Astrocyte of the cerebellum (primary cell): ENCODE data around the gene MNT.
"Not testable (repeated sequence)": the region's sequence is repeated elsewhere in the genome, so short reads cannot be mapped to it uniquely, and the experiment has no call there.

Experiments used
- DNase-seq: peaks from one replicate; pipeline ENCODE4 v3.0.0-alpha.2; 2011; ENCODE audit warnings: low read depth
- H3K4me3 ChIP-seq: 2 replicates; pipeline ENCODE4 v1.5.1; 2011; ENCODE audit warnings: mild to moderate bottlenecking, low read depth, low read length, moderate library complexity
- CTCF ChIP-seq: IDR thresholded peaks from 2 replicates; pipeline ENCODE4 v1.5.1; 2012; ENCODE audit warnings: low read length, low read depth, moderate library complexity, mild to moderate bottlenecking; ENCODE audit errors: missing control alignments
- in situ Hi-C: cut with HindIII; loops from 2 replicates; pipeline ENCODE4 v1.10.0; 2017; ENCODE audit warnings: low sequenced_read_pairs

The MNT gene

GRCh38 chr17:2442166-2442565 is 41.3 kb upstream of the MNT start:
- TF ChIP-seq CTCF = no peak

GRCh38 chr17:2440930-2441329 is 40.1 kb upstream of the MNT start:
- no peak for TF ChIP-seq CTCF
- in situ Hi-C loops = no loop called here
- no peak for DNase-seq
- no peak overlapping the region for H3K4me3 ChIP-seq

More at GRCh38 chr17:2442166-2442565, 41.3 kb upstream of the MNT start:
- in situ Hi-C loops = no loop called here
- H3K4me3 ChIP-seq = no peak overlapping the region
- DNase-seq = no peak

DNA sequence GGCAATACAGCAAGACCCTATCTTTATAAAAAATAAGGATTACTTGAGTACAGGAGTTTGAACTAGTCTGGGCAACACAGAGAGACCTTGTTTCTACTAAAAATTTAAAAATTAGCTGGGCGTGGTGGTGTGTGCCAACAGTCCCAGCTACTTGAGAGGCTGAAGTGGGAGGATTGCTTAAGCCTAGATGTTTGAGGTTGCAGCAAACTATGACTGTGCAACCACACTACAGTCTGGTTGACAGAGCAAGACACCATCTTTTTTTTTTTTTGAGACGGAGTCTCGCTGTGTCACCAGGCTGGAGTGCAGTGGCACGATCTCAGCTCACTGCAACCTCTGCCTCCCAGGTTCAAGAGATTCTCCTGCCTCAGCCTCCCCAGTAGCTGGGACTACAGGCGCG is 39.1 kb upstream of the MNT start:
- H3K4me3 ChIP-seq, DNase-seq, in situ Hi-C loops: not testable (repeated sequence)

GRCh38 chr17:2438823-2439222 is 38.0 kb upstream of the MNT start:
- no peak overlapping the region for H3K4me3 ChIP-seq
- DNase-seq = peak; percentile 39
- in situ Hi-C loops = no loop called here
- TF ChIP-seq CTCF = no peak

DNA sequence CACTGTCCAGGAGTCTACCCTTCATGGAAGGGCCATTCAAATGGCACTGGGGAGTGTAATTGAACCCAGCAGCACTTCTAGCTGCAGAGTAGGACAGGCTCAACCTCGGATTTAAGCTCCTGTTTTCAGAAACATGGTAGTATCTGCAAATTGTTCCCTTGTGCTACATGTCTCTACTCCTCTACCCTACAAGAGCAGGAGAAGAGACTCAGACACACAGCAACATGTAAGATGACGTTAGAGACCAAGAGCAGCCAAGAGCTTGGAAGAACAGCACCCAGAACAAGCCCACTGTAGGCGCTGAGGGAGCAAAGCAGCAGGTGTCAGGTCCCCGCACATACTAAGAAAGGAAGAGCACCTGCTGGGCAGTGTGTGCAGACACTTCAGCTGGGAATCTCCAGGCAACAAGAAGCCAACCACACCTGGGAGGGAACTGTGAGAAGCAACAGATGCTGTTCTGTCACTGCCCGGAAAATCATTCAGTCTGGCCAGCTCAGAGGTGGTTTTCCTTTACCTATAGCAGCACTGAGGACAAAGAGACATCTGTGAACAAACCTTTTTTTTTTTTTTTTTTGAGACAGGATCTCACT is 35.6 kb upstream of the MNT start:
- no peak overlapping the region for H3K4me3 ChIP-seq
- no peak for TF ChIP-seq CTCF
- in situ Hi-C loops = no loop called here
- no peak for DNase-seq

DNA sequence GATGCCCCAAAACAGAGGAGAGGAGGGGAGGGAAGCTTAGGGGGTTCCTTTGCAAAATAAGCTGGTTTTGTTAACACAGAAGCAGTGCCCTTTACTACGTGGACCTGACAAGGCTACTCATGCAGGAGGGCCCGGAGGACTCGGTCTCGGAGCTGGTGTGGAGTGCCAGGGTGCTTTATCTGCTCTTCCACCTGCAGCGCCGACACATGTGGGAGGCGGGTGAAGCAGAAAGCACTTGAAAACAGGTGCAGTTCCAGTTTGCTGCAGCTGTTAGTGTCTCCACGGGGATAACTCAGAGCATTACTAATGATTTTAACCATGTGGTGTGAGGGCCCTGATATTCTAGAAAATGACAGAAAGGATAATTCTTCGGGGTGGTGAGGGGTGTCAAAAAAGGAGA is 35.0 kb upstream of the MNT start:
- no peak for DNase-seq
- H3K4me3 ChIP-seq = no peak overlapping the region
- TF ChIP-seq CTCF = no peak
- in situ Hi-C loops = no loop called here

DNA sequence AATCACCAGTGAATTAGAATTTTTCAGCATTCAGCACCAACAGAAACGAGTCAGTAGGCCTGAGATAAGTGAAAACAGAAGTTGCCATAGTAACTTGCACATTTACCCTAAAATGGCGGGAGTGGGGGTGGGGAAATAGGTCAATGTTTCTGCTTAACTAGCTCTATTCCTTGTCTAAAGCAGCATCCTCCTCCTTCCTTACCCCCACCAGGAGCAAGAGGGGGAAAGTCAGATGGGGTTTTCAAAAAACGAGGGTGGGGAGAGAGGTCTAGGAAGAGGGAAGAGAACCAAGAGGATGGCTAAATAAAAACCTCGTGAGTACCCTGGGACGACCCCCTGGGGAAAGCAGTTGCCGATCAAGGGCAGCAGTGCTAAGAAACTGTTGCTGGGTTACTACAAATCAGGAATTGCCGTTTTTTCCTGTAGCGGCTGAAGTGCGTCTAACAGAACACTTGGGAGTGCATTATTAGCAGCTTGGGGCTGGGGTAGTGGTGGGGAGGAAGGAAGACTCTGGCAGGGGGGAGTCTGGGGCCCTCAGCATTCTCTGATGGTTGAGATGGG is 34.4 kb upstream of the MNT start:
- H3K4me3 ChIP-seq = no peak overlapping the region
- in situ Hi-C loops = no loop called here
- TF ChIP-seq CTCF = no peak
- DNase-seq = no peak
